ENCODE measurements around the gene GATAD2A. TPM values are rescaled to one million over a fixed set of nuclear protein-coding genes. Genes with fewer than 3 reads are reported as not detected.

The GATAD2A gene
- total and polyA plus RNA-seq, 8 donors, result 9.3 to 119 (median 20.2) TPM

DNA sequence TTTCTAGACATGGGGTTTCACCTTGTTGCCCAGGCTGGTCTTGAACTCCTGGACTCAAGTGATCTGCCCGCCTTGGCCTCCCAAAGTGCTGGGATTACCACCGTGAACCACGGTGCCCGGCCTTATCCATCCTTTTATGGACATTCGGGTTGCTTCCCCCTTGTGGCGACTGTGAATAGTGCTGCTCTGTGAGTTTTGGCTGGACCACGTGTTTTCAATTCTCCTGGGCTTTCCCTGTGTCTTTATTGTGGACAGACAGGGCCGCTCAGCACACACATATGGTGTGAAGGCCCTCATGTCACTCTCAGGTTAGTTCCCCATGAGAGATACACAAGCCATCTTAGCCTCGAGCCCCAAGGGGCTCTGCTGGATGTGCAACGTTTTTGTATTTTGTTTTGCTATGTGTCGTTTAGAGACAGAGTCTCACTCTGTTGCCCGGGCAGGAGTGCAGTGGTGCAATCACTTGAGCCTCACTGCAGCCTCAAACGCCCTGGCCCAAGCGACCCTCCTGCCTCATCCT, 44.3 kb upstream of the GATAD2A start:
- no peaks in the 10 kb centered on the region for H3K27me3 ChIP-seq
- H3K9me3 ChIP-seq, result no peaks in the 10 kb centered on the region
- peak overlapping the region in 3 of 5 donors; percentile 33 to 64 (median 48) for H3K27ac ChIP-seq
- TF ChIP-seq, protein P1, sequence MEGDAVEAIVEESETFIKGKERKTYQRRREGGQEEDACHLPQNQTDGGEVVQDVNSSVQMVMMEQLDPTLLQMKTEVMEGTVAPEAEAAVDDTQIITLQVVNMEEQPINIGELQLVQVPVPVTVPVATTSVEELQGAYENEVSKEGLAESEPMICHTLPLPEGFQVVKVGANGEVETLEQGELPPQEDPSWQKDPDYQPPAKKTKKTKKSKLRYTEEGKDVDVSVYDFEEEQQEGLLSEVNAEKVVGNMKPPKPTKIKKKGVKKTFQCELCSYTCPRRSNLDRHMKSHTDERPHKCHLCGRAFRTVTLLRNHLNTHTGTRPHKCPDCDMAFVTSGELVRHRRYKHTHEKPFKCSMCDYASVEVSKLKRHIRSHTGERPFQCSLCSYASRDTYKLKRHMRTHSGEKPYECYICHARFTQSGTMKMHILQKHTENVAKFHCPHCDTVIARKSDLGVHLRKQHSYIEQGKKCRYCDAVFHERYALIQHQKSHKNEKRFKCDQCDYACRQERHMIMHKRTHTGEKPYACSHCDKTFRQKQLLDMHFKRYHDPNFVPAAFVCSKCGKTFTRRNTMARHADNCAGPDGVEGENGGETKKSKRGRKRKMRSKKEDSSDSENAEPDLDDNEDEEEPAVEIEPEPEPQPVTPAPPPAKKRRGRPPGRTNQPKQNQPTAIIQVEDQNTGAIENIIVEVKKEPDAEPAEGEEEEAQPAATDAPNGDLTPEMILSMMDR (IDR thresholded peaks at IDR 0.05), result peak in 5 of 7 experiments; percentile 81 to 86 (median 83)
- TF ChIP-seq EP300 (IDR thresholded peaks at IDR 0.05) (no peak), POLR2AphosphoS5 (IDR thresholded peaks at IDR 0.05) (peak in 1 of 3 donors; percentile 66), POLR2A (IDR thresholded peaks at IDR 0.05) (no peak)
- peak; percentile 82 to 90 for DNase-seq
- peaks cover 11 to 37% (median 32%) of the 10 kb centered on the region in 4 donors for H3K36me3 ChIP-seq
- H3K4me3 ChIP-seq, result no peak overlapping the region
- peaks cover 3 to 28% (median 20%) of the 10 kb centered on the region in 4 donors for H3K4me1 ChIP-seq
- intact Hi-C loops (cut with DNase I; ENCODE audit: low total_unique reads), result no loop called here
- WGBS, 5 donors, result 5 to 11% (median 8%) methylated on average over 14 of the region's 14 CpGs

DNA sequence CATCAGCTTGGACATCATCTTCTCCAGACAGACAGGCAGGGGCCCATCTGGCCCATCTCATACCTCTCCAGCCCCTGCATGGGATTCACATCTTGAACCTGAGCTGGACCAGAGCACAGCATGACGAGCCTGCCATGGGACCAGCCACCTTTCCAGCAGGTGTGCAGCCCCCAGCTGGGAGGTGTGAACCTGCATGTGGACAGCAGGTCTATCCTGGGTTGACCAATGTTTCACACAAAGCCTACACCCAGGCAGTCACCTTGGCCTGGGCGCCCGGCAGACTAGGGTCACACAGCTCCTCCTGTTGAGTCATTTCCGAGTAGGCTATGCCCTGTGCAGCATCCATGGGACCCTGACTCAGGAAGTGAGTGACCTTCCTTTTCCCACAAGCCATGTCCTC, 43.4 kb upstream of the GATAD2A start:
- H3K27me3 ChIP-seq, result no peaks in the 10 kb centered on the region
- no peaks in the 10 kb centered on the region for H3K9me3 ChIP-seq
- H3K36me3 ChIP-seq, result peaks cover 3 to 28% (median 23%) of the 10 kb centered on the region in 4 donors
- TF ChIP-seq, protein P1 (IDR thresholded peaks at IDR 0.05), result no peak
- no peak for TF ChIP-seq EP300 (IDR thresholded peaks at IDR 0.05)
- TF ChIP-seq POLR2A (IDR thresholded peaks at IDR 0.05), result no peak
- TF ChIP-seq POLR2AphosphoS5 (IDR thresholded peaks at IDR 0.05), result no peak
- no peak overlapping the region for H3K4me3 ChIP-seq
- intact Hi-C loops (cut with DNase I; ENCODE audit: low total_unique reads), result no loop called here
- no peak overlapping the region for H3K27ac ChIP-seq
- peaks cover 11 to 37% (median 24%) of the 10 kb centered on the region in 4 donors for H3K4me1 ChIP-seq
- 88 to 93% (median 89%) methylated on average over 4 of the region's 4 CpGs for WGBS, 5 donors
- DNase-seq, result no peak

DNA sequence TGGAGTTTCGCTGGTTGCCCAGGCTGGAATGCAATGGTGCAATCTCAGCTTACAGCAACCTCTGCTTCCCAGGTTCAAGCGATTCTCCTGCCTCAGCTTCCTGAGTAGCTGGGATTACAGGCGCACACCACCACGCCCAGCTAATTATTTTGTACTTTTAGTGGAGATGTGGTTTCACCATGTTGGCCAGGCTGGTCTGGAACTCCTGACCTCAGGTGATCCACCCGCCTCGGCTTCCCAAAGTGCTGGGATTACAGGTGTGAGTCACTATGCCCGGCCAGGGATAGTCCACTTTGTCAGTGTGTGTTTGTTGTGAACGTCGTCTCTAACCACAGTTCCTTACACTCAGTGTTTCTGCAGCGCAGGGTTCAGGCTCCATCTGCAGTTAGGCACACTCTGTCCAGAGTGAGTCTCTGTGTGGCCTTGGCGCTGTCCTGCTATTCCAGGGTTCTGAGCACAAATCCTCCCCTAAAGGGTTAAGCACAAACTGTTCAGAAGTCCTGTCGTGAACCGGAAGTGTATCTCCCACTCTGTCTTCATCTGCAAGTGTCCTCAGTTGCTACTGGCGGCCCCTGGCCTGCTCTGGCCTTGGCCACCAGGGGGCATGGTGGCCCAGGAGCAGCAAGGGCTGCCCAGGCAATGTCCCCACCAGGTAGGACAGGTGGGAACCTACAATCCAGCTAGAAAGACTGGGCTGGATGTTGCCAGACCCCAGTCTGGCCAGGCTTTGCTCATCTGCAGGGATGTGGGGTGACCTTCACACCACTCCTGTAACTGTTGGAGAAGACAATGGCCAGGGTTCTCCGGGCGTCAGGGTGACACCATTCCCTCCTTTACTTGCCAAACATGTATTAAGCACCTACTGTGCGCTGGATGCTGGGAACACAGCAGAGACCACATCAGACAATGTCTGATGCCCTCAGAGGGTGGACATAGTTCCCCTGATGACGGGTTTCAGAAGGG, 38.8 kb upstream of the GATAD2A start:
- intact Hi-C loops (cut with DNase I; ENCODE audit: low total_unique reads), result loop anchor here (5.0 kb wide), 1 partner anchor 121 kb away; no protein-coding TSS in a partner anchor
- peak; percentile 86 to 91 for DNase-seq
- no peaks in the 10 kb centered on the region for H3K9me3 ChIP-seq
- H3K27me3 ChIP-seq, result no peaks in the 10 kb centered on the region
- peak overlapping the region in 4 of 5 donors; percentile 25 to 49 (median 42) for H3K27ac ChIP-seq
- peaks cover 12 to 33% (median 16%) of the 10 kb centered on the region in 4 donors for H3K4me1 ChIP-seq
- TF ChIP-seq, protein P1 (IDR thresholded peaks at IDR 0.05), result peak in 5 of 7 experiments; percentile 94 to 97 (median 95)
- TF ChIP-seq POLR2AphosphoS5 (IDR thresholded peaks at IDR 0.05) (peak in 2 of 3 donors; percentile 17 to 66), POLR2A (IDR thresholded peaks at IDR 0.05) (no peak), EP300 (IDR thresholded peaks at IDR 0.05) (no peak)
- no peaks in the 10 kb centered on the region for H3K36me3 ChIP-seq
- no peak overlapping the region for H3K4me3 ChIP-seq
- WGBS, 5 donors, result 36 to 45% (median 40%) methylated on average over 17 to 18 of the region's 18 CpGs

DNA sequence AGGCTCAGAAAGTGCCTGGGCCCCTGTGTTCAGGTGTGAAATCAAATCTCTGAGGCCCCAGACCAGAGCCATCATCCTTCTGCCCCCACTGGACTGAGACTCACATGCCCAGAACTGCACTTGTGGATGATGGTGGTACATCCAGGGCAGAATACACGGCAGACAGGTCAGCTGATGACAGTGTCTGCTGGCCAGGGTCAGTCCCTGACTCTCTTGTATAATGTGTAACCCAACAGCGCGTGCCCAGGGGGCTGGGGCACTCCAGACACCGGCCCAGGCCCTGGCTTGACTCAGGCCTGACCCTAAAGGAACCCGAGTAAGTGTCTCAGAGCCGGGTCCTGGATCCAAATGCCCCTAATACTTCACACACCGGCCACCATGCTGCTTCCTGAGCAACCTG, 37.4 kb upstream of the GATAD2A start:
- intact Hi-C loops (cut with DNase I; ENCODE audit: low total_unique reads), result loop anchor here (5.0 kb wide), 1 partner anchor 119 kb away; no protein-coding TSS in a partner anchor
- no peaks in the 10 kb centered on the region for H3K36me3 ChIP-seq
- TF ChIP-seq, protein P1 (IDR thresholded peaks at IDR 0.05), result no peak
- TF ChIP-seq EP300 (IDR thresholded peaks at IDR 0.05) (no peak), POLR2A (IDR thresholded peaks at IDR 0.05) (no peak), POLR2AphosphoS5 (IDR thresholded peaks at IDR 0.05) (no peak)
- no peak overlapping the region for H3K27ac ChIP-seq
- peaks cover 16 to 34% (median 24%) of the 10 kb centered on the region in 4 donors for H3K4me1 ChIP-seq
- WGBS, 5 donors, result 85 to 90% (median 89%) methylated on average over 1 to 7 of the region's 7 CpGs
- H3K9me3 ChIP-seq, result no peaks in the 10 kb centered on the region
- H3K27me3 ChIP-seq, result no peaks in the 10 kb centered on the region
- no peak for DNase-seq
- no peak overlapping the region for H3K4me3 ChIP-seq

Data from stomach (tissue), 9 donors.